IMR-90 (cell line): ENCODE results near the gene ADGRD2.

ENCODE experiments used
- CTCF ChIP-seq: conservative IDR thresholded peaks from 2 replicates; pipeline ENCODE4 v1.5.1; 2012; ENCODE audit warnings: mild to moderate bottlenecking, low read depth, low read length, improper control_type of control experiment
- MAFK ChIP-seq: IDR thresholded peaks from 2 replicates; pipeline ENCODE4 v1.6.1; 2012; ENCODE audit warnings: low read depth, low read length, improper control_type of control experiment
- POLR2A ChIP-seq: IDR thresholded peaks from 2 replicates; pipeline ENCODE4 v1.6.1; 2012; ENCODE audit warnings: mild to moderate bottlenecking, low read depth, low read length
- RAD21 ChIP-seq: IDR thresholded peaks from 2 replicates; pipeline ENCODE4 v1.6.1; 2012; ENCODE audit warnings: low read length, improper control_type of control experiment
- RFX5 ChIP-seq: IDR thresholded peaks from 2 replicates; pipeline ENCODE4 v1.8.0; 2012; ENCODE audit warnings: low read depth, mild to moderate bottlenecking, low read length, moderate library complexity
- USF2 ChIP-seq: fragments of 150-350 bp; IDR thresholded peaks from 2 replicates; pipeline ENCODE4 v1.6.1; 2017; ENCODE audit warnings: mild to moderate bottlenecking, antibody characterized with exemption, low read length, low read depth

GRCh38 chr9:124423155-124423554, 27.1 kb upstream of the ADGRD2 start:
- TF ChIP-seq CTCF (no peak), POLR2A (no peak), MAFK (no peak), USF2 (no peak), RAD21 (no peak), RFX5 (no peak)
